AG04450 (cell line): ENCODE measurements around the gene MEOX1. TPM values are rescaled to one million over a fixed set of nuclear protein-coding genes. Genes with fewer than 3 reads are reported as not detected.

ENCODE experiments used
- CTCF ChIA-PET: fragments of 300-600, 350-600 bp; formaldehyde crosslinking; extraction: SDS; loops from one replicate; lab custom pipeline; 2022; ENCODE audit warnings: antibody characterized with exemption, inconsistent platforms; lab: Charles Lee
- POLR2A ChIA-PET: fragments of 350-600 bp; formaldehyde crosslinking; extraction: SDS; loops from one replicate; lab custom pipeline; 2021; ENCODE audit warnings: antibody characterized with exemption, inconsistent platforms; lab: Yijun Ruan, JAX
- DNase-seq: peaks from one replicate; pipeline ENCODE4 v3.0.0-alpha.2; 2011; ENCODE audit warnings: low read depth, low spot score
- H3K27ac ChIP-seq: one replicate; pipeline ENCODE4 v1.5.1; 2012; ENCODE audit warnings: low read depth, low read length, control low read depth
- H3K27me3 ChIP-seq: one replicate; pipeline ENCODE4 v1.6.0; 2012; ENCODE audit warnings: low read length; ENCODE audit not compliant: control insufficient read depth, insufficient read depth
- H3K4me3 ChIP-seq: 2 replicates; pipeline ENCODE4 v1.5.1; 2011; ENCODE audit warnings: mild to moderate bottlenecking, low read depth, low read length, control low read depth
- H3K9me3 ChIP-seq: 2 replicates; pipeline ENCODE4 v1.5.1; 2012; ENCODE audit warnings: low read length; ENCODE audit not compliant: control insufficient read depth, insufficient read depth
- polyA plus RNA-seq: library from polyadenylated mRNA; depleted of rRNA; stranded (reverse); fragments of >200 nt; gene quantifications from 2 replicates; pipeline ENCODE4 v1.2.3, GENCODE V29; 2011
- TF ChIP-seq, protein P1 (sequence below): IDR thresholded peaks from 2 replicates; pipeline ENCODE4 v1.5.1; 2011; ENCODE audit warnings: low read depth, low read length, control low read depth, inconsistent platforms

The MEOX1 gene
- polyA plus RNA-seq, 1 experiment = 0.07 TPM

DNA sequence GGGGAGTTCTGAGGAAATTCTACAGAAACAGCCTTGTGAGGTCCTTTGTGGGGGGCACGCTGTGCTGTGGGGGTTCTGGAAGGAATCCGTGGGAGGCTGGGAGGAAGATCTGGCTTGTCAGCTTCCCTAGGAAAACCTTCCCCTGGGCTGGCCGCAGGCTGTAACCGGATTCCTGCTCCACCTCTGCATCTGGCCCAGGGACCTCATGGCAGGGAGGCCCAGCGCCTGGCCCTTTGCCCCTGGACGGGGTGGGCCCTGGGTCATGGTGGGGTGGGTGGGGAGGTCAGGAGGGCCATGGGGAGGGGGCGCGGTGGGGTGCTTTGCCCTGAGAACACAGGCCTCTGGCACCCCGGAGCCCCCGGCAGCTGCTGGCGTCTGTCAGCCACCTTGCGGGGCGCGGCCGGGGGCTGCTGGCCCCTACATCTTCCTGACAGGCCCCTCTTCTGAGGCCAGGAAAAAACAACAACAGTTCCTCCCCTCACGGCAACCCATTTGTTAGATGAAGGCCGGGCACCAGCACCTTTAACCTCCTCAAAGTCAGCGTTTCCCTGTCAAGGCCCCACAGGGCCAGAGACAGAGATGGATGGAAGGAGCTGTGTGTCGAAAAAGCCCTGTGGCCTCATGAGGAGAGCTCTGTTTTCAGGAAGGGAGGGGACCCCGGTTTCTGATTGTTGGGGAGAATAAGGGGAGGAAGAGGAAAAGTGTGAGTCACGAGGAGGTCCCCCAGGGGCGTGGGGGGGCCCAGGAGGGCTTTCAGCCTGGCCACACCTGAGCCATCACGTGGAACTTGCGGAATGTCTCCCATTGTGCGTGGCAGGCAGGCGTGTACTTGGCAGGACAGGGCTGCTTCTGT, 3.6 kb upstream of the MEOX1 start:
- TF ChIP-seq, protein P1, sequence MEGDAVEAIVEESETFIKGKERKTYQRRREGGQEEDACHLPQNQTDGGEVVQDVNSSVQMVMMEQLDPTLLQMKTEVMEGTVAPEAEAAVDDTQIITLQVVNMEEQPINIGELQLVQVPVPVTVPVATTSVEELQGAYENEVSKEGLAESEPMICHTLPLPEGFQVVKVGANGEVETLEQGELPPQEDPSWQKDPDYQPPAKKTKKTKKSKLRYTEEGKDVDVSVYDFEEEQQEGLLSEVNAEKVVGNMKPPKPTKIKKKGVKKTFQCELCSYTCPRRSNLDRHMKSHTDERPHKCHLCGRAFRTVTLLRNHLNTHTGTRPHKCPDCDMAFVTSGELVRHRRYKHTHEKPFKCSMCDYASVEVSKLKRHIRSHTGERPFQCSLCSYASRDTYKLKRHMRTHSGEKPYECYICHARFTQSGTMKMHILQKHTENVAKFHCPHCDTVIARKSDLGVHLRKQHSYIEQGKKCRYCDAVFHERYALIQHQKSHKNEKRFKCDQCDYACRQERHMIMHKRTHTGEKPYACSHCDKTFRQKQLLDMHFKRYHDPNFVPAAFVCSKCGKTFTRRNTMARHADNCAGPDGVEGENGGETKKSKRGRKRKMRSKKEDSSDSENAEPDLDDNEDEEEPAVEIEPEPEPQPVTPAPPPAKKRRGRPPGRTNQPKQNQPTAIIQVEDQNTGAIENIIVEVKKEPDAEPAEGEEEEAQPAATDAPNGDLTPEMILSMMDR = no peak
- H3K9me3 ChIP-seq = no peaks in the 10 kb centered on the region
- ChIA-PET CTCF (interaction anchor here (0.7 to 1.7 kb wide), 3 partner anchors 9 to 114 kb away, joined by 4 to 10 read pairs (median 5); partner anchors contain the start of gene DUSP3), POLR2A (no interaction called here)
- H3K4me3 ChIP-seq = no peak overlapping the region
- no peak overlapping the region for H3K27ac ChIP-seq
- H3K27me3 ChIP-seq = no peaks in the 10 kb centered on the region
- no peak for DNase-seq

DNA sequence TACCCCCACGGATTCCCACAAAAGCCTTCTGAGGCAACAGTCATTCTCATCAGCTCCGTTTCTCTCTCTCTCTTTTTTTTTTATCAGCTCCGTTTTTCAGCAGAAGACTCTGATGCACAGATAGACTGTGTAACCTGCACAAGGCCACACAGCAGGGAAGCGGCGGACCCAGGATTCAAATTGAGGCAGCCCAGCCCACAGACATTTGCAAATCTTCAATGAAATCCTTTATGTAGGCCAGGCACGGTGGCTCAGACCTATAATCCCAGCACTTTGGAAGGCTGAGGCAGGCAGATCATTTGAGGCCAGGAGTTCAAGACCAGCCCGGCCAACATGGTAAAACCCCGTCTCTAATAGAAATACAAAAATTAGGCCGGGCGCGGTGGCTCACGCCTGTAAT, 2.4 kb upstream of the MEOX1 start:
- TF ChIP-seq, protein P1 = no peak
- ChIA-PET CTCF (interaction anchor here (1.9 kb wide), 1 partner anchor 10 kb away, joined by 4 read pairs; no protein-coding TSS in a partner anchor), POLR2A (interaction anchor here (0.6 kb wide), 1 partner anchor 24 kb away, joined by 6 read pairs; no protein-coding TSS in a partner anchor)
- Histone ChIP-seq H3K9me3 (no peaks in the 10 kb centered on the region; the same call in 1 of the 2 replicates), H3K27me3 (no peaks in the 10 kb centered on the region), H3K27ac (no peak overlapping the region), H3K4me3 (no peak overlapping the region)
- no peak for DNase-seq

DNA sequence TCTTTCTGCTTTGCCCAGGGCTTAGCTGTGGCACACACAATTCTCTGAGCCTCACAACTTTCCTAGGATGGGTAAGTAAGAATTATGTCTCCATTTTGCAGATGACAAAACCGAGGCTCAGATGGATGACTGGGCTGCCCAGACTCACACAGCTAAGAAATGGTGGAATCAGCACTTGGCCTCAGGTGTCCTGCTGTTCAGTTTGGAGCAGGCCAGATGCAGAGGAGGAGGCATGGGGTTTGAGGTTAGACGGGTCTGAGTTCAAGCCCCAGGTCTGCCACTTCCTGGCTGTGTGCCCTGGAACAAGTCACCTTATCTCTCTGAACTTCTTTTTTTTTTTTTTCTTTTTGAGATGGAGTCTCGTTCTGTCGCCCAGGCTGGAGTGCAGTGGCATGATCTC, 1.7 kb upstream of the MEOX1 start:
- DNase-seq = no peak
- TF ChIP-seq, protein P1 = no peak
- H3K9me3 ChIP-seq = no peaks in the 10 kb centered on the region; the same call in 1 of the 2 replicates
- peaks cover 2% of the 10 kb centered on the region for H3K27me3 ChIP-seq
- no peak overlapping the region for H3K4me3 ChIP-seq
- no peak overlapping the region for H3K27ac ChIP-seq
- POLR2A ChIA-PET = no interaction called here
- CTCF ChIA-PET = interaction anchor here (1.9 kb wide), 1 partner anchor 11 kb away, joined by 4 read pairs; no protein-coding TSS in a partner anchor

DNA sequence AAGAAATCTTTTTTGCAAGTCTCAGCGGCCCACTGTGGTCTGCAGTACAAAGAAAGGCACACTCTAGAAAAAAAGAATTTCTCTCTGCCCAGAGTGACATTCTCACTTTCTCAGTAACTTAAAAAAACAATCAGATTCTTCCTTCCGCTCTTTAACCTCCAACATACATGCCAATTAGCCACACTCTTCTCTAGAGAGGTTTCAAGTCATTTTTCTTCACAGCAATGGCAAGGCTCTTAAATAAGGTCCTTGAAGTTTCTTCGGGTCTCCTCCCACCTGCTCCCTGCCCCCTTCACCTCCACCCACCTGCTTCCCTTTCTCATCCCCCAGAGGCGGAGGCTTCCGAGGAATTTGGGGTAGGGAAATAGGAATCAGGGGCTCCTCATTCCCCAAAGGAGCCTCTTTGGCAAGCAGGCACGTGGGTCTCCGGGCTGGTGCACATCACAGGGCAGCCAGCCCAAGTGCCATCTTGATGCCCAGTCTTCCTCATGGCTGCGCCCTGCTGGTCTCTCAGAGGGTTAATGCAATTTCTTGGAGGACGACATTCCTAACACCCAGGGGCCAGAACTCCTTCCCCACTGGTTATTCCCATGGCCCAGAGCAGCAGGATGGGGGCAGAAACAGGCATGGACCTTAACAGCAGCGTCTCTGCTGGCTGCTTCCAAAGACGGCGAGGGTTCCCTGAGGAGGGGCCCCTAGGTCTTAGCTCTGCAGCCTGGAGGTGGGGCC, 855 bp upstream of the MEOX1 start:
- POLR2A ChIA-PET = no interaction called here
- Histone ChIP-seq H3K9me3 (no peaks in the 10 kb centered on the region; the same call in 1 of the 2 replicates), H3K4me3 (no peak overlapping the region), H3K27ac (no peak overlapping the region), H3K27me3 (peaks cover 2% of the 10 kb centered on the region)
- TF ChIP-seq, protein P1 = no peak
- CTCF ChIA-PET = interaction anchor here (1.9 kb wide), 1 partner anchor 11 kb away, joined by 4 read pairs; no protein-coding TSS in a partner anchor
- DNase-seq = no peak
